Measurements from ENCODE around the gene DACT2. TPM values are rescaled to one million over a fixed set of nuclear protein-coding genes. Genes with fewer than 3 reads are reported as not detected.
"Not testable (repeated sequence)": the region's sequence is repeated elsewhere in the genome, so short reads cannot be mapped to it uniquely, and the experiment has no call there.

The DACT2 gene
- not detected for polyA plus RNA-seq (2012; ENCODE audit: insufficient read depth, insufficient read length)

- DNase-seq (ENCODE audit: low read depth, low spot score): no peak
- H3K4me3 ChIP-seq (ENCODE audit: low read length): no peak within 1 kb of the TSS
Measured at GRCh38 chr6:168319279-168320111, at the start of gene DACT2. DACT2 (minus strand) TSS chr6:168319777; CDS start chr6:168319633, 144 bp downstream.

- H3K4me3 ChIP-seq (ENCODE audit: low read length): no peak overlapping the region
- no peak for DNase-seq (ENCODE audit: low read depth, low spot score)
Measured at GRCh38 chr6:168368936-168369335, 49.4 kb upstream of the DACT2 start.

- H3K4me3 ChIP-seq (ENCODE audit: low read length): no peak overlapping the region
- no peak for DNase-seq (ENCODE audit: low read depth, low spot score)
Measured at GRCh38 chr6:168368066-168368820, 48.7 kb upstream of the DACT2 start.

- DNase-seq (ENCODE audit: low read depth, low spot score): no peak
- H3K4me3 ChIP-seq (ENCODE audit: low read length): no peak overlapping the region
Measured at GRCh38 chr6:168367285-168367751, 47.7 kb upstream of the DACT2 start.

GRCh38 chr6:168366473-168366872 is 46.9 kb upstream of the DACT2 start:
- no peak for DNase-seq (ENCODE audit: low read depth, low spot score)

GRCh38 chr6:168365422-168366165 is 46.0 kb upstream of the DACT2 start:
- DNase-seq (ENCODE audit: low read depth, low spot score): no peak
- H3K4me3 ChIP-seq (ENCODE audit: low read length): no peak overlapping the region

More at GRCh38 chr6:168366473-168366872, 46.9 kb upstream of the DACT2 start:
- H3K4me3 ChIP-seq (ENCODE audit: low read length): no peak overlapping the region

- no peak overlapping the region for H3K4me3 ChIP-seq (ENCODE audit: low read length)
- DNase-seq (ENCODE audit: low read depth, low spot score): no peak
Measured at GRCh38 chr6:168364793-168365421, 45.3 kb upstream of the DACT2 start.

GRCh38 chr6:168363811-168364792 is 44.5 kb upstream of the DACT2 start:
- DNase-seq (ENCODE audit: low read depth, low spot score): no peak

GRCh38 chr6:168363302-168363701 is 43.7 kb upstream of the DACT2 start:
- H3K4me3 ChIP-seq (ENCODE audit: low read length): no peak overlapping the region
- no peak for DNase-seq (ENCODE audit: low read depth, low spot score)

More at GRCh38 chr6:168363811-168364792, 44.5 kb upstream of the DACT2 start:
- H3K4me3 ChIP-seq (ENCODE audit: low read length): no peak overlapping the region

- H3K4me3 ChIP-seq (ENCODE audit: low read length): no peak overlapping the region
- DNase-seq (ENCODE audit: low read depth, low spot score): no peak
Measured at GRCh38 chr6:168362276-168362990, 42.9 kb upstream of the DACT2 start.

GRCh38 chr6:168361766-168362165 is 42.2 kb upstream of the DACT2 start:
- no peak overlapping the region for H3K4me3 ChIP-seq (ENCODE audit: low read length)
- no peak for DNase-seq (ENCODE audit: low read depth, low spot score)

- no peak overlapping the region for H3K4me3 ChIP-seq (ENCODE audit: low read length)
- no peak for DNase-seq (ENCODE audit: low read depth, low spot score)
Measured at GRCh38 chr6:168359794-168360193, 40.2 kb upstream of the DACT2 start.

- H3K4me3 ChIP-seq (ENCODE audit: low read length): no peak overlapping the region
- DNase-seq (ENCODE audit: low read depth, low spot score): no peak
Measured at GRCh38 chr6:168358842-168359420, 39.4 kb upstream of the DACT2 start.

- not testable (repeated sequence) for H3K4me3 ChIP-seq (ENCODE audit: low read length); DNase-seq (ENCODE audit: low read depth, low spot score)
Measured at GRCh38 chr6:168356872-168357271, 37.3 kb upstream of the DACT2 start.

- H3K4me3 ChIP-seq (ENCODE audit: low read length): no peak overlapping the region
- no peak for DNase-seq (ENCODE audit: low read depth, low spot score)
Measured at GRCh38 chr6:168355716-168356522, 36.3 kb upstream of the DACT2 start.

- DNase-seq (ENCODE audit: low read depth, low spot score): no peak
- H3K4me3 ChIP-seq (ENCODE audit: low read length): no peak overlapping the region
Measured at GRCh38 chr6:168354338-168354737, 34.8 kb upstream of the DACT2 start.

Data from Jurkat, Clone E6-1 (cell line).